GM23248 (cell line): ENCODE results near the gene TRAF7. TPM values are rescaled to one million over a fixed set of nuclear protein-coding genes. Genes with fewer than 3 reads are reported as not detected.

Experiments used
- DNase-seq: peaks from one replicate; pipeline ENCODE4 v3.0.0-alpha.2; 2015
- H2AFZ ChIP-seq: fragments of 200-600 bp; sonication (generic); 2 replicates; pipeline ENCODE4 v1.6.1; 2016; ENCODE audit warnings: antibody characterized with exemption
- H3F3A ChIP-seq: fragments of 200-600 bp; sonication (generic); 2 replicates; pipeline ENCODE4 v1.6.1; 2016; ENCODE audit warnings: mild to moderate bottlenecking, antibody characterized with exemption, mixed run types; ENCODE audit not compliant: insufficient read depth
- H3K27ac ChIP-seq: fragments of 200-600 bp; sonication (generic); 2 replicates; pipeline ENCODE4 v1.5.1; 2016; ENCODE audit warnings: mild to moderate bottlenecking
- H3K27me3 ChIP-seq: fragments of 200-600 bp; sonication (generic); replicated peaks from 2 replicates; pipeline ENCODE4 v1.6.1; 2016; ENCODE audit warnings: mild to moderate bottlenecking; ENCODE audit not compliant: insufficient read depth
- H3K36me3 ChIP-seq: fragments of 200-600 bp; sonication (generic); 2 replicates; pipeline ENCODE4 v1.6.1; 2016; ENCODE audit warnings: low read depth, mild to moderate bottlenecking
- H3K4me1 ChIP-seq: fragments of 200-600 bp; sonication (generic); 2 replicates; pipeline ENCODE4 v1.6.1; 2016; ENCODE audit warnings: mild to moderate bottlenecking; ENCODE audit not compliant: insufficient read depth
- H3K4me2 ChIP-seq: fragments of 200-600 bp; sonication (generic); one replicate; pipeline ENCODE4 v1.6.1; 2016; ENCODE audit warnings: mild to moderate bottlenecking; ENCODE audit not compliant: unreplicated experiment
- H3K4me3 ChIP-seq: fragments of 200-600 bp; sonication (generic); 2 replicates; pipeline ENCODE4 v1.5.1; 2016; ENCODE audit warnings: mild to moderate bottlenecking
- H3K79me2 ChIP-seq: fragments of 200-600 bp; sonication (generic); 2 replicates; pipeline ENCODE4 v1.6.1; 2016; ENCODE audit warnings: mild to moderate bottlenecking; ENCODE audit not compliant: insufficient read depth
- H3K9ac ChIP-seq: fragments of 200-600 bp; sonication (generic); 2 replicates; pipeline ENCODE4 v1.6.1; 2016; ENCODE audit warnings: mild to moderate bottlenecking
- H3K9me2 ChIP-seq: fragments of 200-600 bp; sonication (generic); 2 replicates; pipeline ENCODE4 v1.6.1; 2016; ENCODE audit warnings: mixed run types, mild to moderate bottlenecking, moderate library complexity; ENCODE audit not compliant: insufficient read depth
- H3K9me3 ChIP-seq: fragments of 200-600 bp; sonication (generic); one replicate; pipeline ENCODE4 v1.6.1; 2017; ENCODE audit warnings: low read depth
- H4K20me1 ChIP-seq: fragments of 200-600 bp; sonication (generic); 2 replicates; pipeline ENCODE4 v1.6.0; 2016; ENCODE audit not compliant: insufficient read depth
- EZH2 ChIP-seq: fragments of 200-600 bp; sonication (generic); IDR thresholded peaks from 2 replicates; pipeline ENCODE4 v1.6.1; 2018; ENCODE audit warnings: antibody characterized with exemption, mild to moderate bottlenecking; ENCODE audit not compliant: insufficient read depth, poor library complexity, severe bottlenecking
- EZH2phosphoT487 ChIP-seq: fragments of 200-600 bp; sonication (generic); IDR thresholded peaks from 2 replicates; pipeline ENCODE4 v1.6.1; 2018; ENCODE audit warnings: antibody characterized with exemption, moderate library complexity, mild to moderate bottlenecking, low read depth; ENCODE audit not compliant: insufficient read depth
- WGBS, 2 experiments: methylation state at CpG; one replicate each; pipeline ENCODE4 v1.1.6; 2015 to 2017; ENCODE audit warnings: low lambda C conversion rate in 2 of 2, low coverage in 1 of 2; ENCODE audit errors: missing lambda C conversion rate in 2 of 2; 5-methylcytosine and 5-hydroxymethylcytosine counted together
- in situ Hi-C: fragments of 300-500 bp; cut with MboI; formaldehyde crosslinking; loops from 2 replicates; pipeline ENCODE4 v1.15.0; 2020
- polyA plus RNA-seq: library from polyadenylated mRNA; unstranded; fragments of >200 nt; fragmentation: Nextera tagmentation; extraction: Ambion mirVana; gene quantifications from 2 replicates; pipeline ENCODE4 v1.2.1, GENCODE V29; 2016
- total RNA-seq: library from RNA; depleted of rRNA; stranded (reverse); fragments of >200 nt; shearing (Covaris generic); gene quantifications from 2 replicates; pipeline ENCODE4 v1.2.3, GENCODE V29; 2014

The TRAF7 gene
- total and polyA plus RNA-seq, 2 experiments from 2014 or later: 29.3 to 72.7 TPM

DNA sequence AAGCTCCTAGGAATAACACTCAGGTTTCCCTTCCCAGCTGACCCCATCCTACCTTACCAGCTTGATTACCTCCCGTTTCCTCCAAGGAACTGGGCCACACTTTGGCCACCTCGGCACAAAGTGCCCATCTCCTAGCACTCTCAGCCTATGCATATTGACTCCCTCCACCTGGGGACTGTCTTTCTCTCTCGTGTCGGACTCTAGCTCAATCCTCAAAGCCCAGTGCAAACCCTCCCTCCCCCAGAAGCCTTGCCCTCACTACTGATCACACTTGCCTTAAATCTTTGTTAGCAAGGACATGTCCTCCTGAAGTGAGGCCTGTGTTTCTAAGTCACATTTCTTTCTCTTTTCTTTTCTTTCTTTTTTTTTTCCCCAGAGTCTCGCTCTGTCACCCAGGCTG is 9.7 kb upstream of the TRAF7 start:
- Histone ChIP-seq H2AFZ (no peak overlapping the region), H3K9me3 (no peaks in the 10 kb centered on the region), H3K4me1 (peaks cover 10% of the 10 kb centered on the region), H3K9ac (no peak overlapping the region), H3K4me3 (no peak overlapping the region), H3K36me3 (no peaks in the 10 kb centered on the region), H3K27me3 (no peaks in the 10 kb centered on the region), H3K79me2 (0 out of 2 replicates have a peak, but pooled peaks cover 2% of the 10 kb centered on the region), H3K9me2 (no peaks in the 10 kb centered on the region), H3F3A (peaks cover 21% of the 10 kb centered on the region), H4K20me1 (no peaks in the 10 kb centered on the region), H3K27ac (no peak overlapping the region), H3K4me2 (no peak overlapping the region)
- no peak for DNase-seq
- in situ Hi-C loops: loop anchor here (10.0 kb wide), 1 partner anchor 121 kb away; the partner anchor contains the start of gene NHERF2
- TF ChIP-seq EZH2phosphoT487 (no peak), EZH2 (no peak)
- 80 to 82% methylated on average over 5 of the region's 5 CpGs for WGBS, 2 experiments

DNA sequence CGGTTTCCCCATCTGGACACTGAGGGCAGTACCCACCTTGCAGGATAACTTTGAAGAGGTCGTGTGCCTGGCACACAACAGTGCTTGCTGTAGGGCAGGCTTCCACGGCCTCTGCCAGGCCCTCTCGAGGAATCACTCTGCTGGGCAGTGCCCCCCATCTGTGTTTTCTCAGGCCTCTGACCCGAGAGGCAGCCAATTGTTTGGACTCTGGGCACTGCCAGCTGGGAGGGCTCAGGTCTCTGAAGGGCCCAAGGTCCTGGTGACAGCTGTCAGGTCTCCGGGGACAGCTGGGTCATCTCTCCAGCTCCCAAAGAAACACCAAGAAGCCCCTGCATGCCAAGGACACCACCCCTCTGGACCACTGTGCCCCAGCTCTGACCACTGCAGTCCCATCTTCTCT is 8.2 kb upstream of the TRAF7 start:
- H3K9ac ChIP-seq: no peak overlapping the region
- H3K79me2 ChIP-seq: peaks cover 15% of the 10 kb centered on the region
- no peak for TF ChIP-seq EZH2phosphoT487
- no peak for TF ChIP-seq EZH2
- in situ Hi-C loops: loop anchor here (10.0 kb wide), 1 partner anchor 123 kb away; the partner anchor contains the start of gene NHERF2
- H3K9me2 ChIP-seq: no peaks in the 10 kb centered on the region
- no peak overlapping the region for H2AFZ ChIP-seq
- no peaks in the 10 kb centered on the region for H3K27me3 ChIP-seq
- H3K27ac ChIP-seq: no peak overlapping the region
- no peak overlapping the region for H3K4me3 ChIP-seq
- no peaks in the 10 kb centered on the region for H3K9me3 ChIP-seq
- DNase-seq: no peak
- H3K4me2 ChIP-seq: no peak overlapping the region
- 0 out of 2 replicates have a peak, but pooled peaks cover 4% of the 10 kb centered on the region for H3K36me3 ChIP-seq
- peaks cover 27% of the 10 kb centered on the region for H3F3A ChIP-seq
- H4K20me1 ChIP-seq: peaks cover 12% of the 10 kb centered on the region; the same call in 1 of the 2 replicates
- H3K4me1 ChIP-seq: peaks cover 17% of the 10 kb centered on the region
- WGBS, 2 experiments: 73 to 76% methylated on average over 6 of the region's 6 CpGs

DNA sequence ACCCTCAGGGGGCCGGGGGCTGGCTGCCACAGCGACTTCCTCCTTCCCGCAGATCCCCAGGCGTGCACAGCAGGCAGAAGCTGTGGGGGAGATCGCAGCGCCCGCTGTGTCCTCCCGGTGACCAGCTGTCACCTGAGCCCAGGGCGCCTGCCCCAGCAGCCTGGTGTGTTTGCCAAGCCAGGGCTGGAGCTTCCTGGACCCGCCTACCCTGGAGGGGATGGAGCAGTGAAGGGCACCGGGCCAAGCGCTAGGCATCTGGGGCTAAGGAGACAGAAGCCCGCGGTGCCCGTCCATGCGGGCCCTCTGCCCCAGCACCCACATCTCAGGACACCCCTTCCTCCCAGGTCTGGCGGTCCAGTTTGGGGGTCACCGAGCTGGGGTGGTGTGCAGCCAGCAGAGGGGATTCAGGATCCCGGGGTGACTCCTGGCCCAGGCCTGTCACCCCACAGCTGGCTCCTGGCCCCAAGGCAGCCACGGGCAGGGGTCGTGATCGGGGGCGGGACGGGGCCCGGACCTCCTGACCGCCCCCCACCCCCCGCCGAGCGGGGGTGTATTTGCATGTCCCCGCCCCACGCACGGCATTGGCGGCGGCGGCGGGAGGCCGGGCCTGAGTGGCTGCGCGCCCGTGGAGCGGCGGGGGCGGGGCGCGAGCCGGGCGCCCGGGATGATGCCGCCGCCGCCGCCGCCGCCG is 7.5 kb upstream of the TRAF7 start, which contains the start of gene RAB26:
Gene RAB26, plus strand, starts transcription at position 645 of the 691 bp plus-strand sequence. CDS start 159 bp downstream, outside the sequence.
- Histone ChIP-seq H3K79me2 (peaks cover 23% of the 10 kb centered on the region), H3F3A (peaks cover 34% of the 10 kb centered on the region), H3K9ac (peak within 1 kb of the TSS; percentile 48), H3K4me3 (peak within 1 kb of the TSS; percentile 66), H3K36me3 (peaks cover 4% of the 10 kb centered on the region; the same call in 1 of the 2 replicates), H3K27me3 (no peaks in the 10 kb centered on the region), H3K9me3 (no peaks in the 10 kb centered on the region), H2AFZ (no peak within 1 kb of the TSS), H3K27ac (no peak within 1 kb of the TSS), H3K4me2 (peak within 1 kb of the TSS; percentile 75), H3K9me2 (no peaks in the 10 kb centered on the region), H3K4me1 (peaks cover 18% of the 10 kb centered on the region), H4K20me1 (peaks cover 17% of the 10 kb centered on the region; the same call in 1 of the 2 replicates)
- DNase-seq: peak; percentile 69
- no peak for TF ChIP-seq EZH2phosphoT487
- in situ Hi-C loops: loop anchor here (10.0 kb wide), 1 partner anchor 123 kb away; the partner anchor contains the start of gene NHERF2
- 20 to 47% methylated on average over 18 to 40 of the region's 55 CpGs for WGBS, 2 experiments

DNA sequence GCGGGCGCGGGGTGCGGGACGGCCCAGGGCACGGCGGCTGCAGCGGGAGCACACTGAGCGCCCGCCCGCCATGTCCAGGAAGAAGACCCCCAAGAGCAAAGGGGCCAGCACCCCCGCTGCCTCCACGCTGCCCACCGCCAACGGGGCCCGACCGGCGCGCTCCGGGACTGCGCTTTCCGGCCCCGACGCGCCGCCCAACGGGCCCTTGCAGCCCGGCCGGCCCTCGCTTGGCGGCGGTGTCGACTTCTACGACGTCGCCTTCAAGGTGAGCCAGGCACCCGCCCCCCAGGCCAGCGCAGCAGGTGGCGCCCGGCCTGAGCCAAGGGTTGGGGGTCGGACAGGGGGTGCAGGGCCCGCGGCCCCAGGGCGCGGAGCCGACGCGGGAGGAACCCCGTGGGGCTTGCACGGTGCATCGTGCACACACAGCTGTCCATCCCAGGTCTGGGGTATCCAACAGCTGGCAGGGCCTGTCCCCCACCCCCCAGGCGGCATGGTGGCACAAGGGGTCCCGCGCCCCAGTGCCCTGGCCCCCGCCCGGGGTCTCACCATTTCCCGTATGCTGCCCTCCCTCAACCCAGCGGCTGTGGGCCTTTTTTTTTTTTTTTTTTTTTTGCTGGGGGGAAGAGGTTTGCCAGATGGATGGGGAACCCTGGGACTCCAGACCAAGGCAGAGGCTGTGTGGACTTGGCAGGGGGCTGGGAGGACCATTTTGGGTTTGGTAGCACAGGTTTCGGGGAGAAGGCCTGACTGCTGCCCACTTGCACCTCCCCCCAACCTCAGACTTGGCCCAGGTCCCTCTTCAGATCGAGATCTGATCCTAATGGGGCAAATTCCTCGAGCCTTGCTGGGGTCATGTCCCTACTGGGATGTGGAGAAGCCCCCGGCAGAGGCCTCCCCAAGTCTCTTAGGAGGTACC is 6.6 kb upstream of the TRAF7 start:
- in situ Hi-C loops: loop anchor here (10.0 kb wide), 1 partner anchor 124 kb away; the partner anchor contains the start of gene NHERF2
- Histone ChIP-seq H3K27ac (no peak overlapping the region), H3K9ac (peak overlapping the region; percentile 48), H3K4me1 (peaks cover 20% of the 10 kb centered on the region), H3K4me2 (peak overlapping the region; percentile 75), H4K20me1 (peaks cover 22% of the 10 kb centered on the region; the same call in 1 of the 2 replicates), H3K27me3 (no peaks in the 10 kb centered on the region), H3K4me3 (peak overlapping the region; percentile 66), H3K9me2 (no peaks in the 10 kb centered on the region), H3K9me3 (no peaks in the 10 kb centered on the region), H3K79me2 (peaks cover 31% of the 10 kb centered on the region), H2AFZ (no peak overlapping the region), H3F3A (peaks cover 39% of the 10 kb centered on the region), H3K36me3 (peaks cover 6% of the 10 kb centered on the region; the same call in 1 of the 2 replicates)
- peak; percentile 61 for DNase-seq
- no peak for TF ChIP-seq EZH2phosphoT487
- TF ChIP-seq EZH2: no peak
- WGBS, 2 experiments: 4 to 6% methylated on average over 36 to 59 of the region's 62 CpGs
